ENCODE measurements around the gene HAO2.

The HAO2 gene

GRCh38 chr1:119368554-119368953 is at the start of gene HAO2:
TSS of gene HAO2 (plus strand) at chr1:119368785. CDS start at chr1:119381086, 12,301 bp downstream.
- H3K36me3 ChIP-seq (ENCODE audit: insufficient read depth, low read length): no peaks in the 10 kb centered on the region
- no peak within 1 kb of the TSS for H3K4me3 ChIP-seq (ENCODE audit: low read depth, low read length)
- H3K27ac ChIP-seq (ENCODE audit: low read depth, low read length): no peak within 1 kb of the TSS
- H3K79me2 ChIP-seq (ENCODE audit: control insufficient read depth, insufficient read depth, low read length, unreplicated experiment): no peaks in the 10 kb centered on the region
- no peak within 1 kb of the TSS for H2AFZ ChIP-seq (ENCODE audit: low read length, unreplicated experiment)
- peaks cover 17% of the 10 kb centered on the region for H3K4me1 ChIP-seq (ENCODE audit: control insufficient read depth, insufficient read depth, low read length, unreplicated experiment)
- peaks cover 17% of the 10 kb centered on the region for H3K27me3 ChIP-seq (ENCODE audit: insufficient read depth, low read length)

GRCh38 chr1:119320100-119320499 is 48.5 kb upstream of the HAO2 start:
- Histone ChIP-seq H3K4me3 (ENCODE audit: low read depth, low read length) (no peak overlapping the region), H2AFZ (ENCODE audit: low read length, unreplicated experiment) (no peak overlapping the region), H3K27ac (ENCODE audit: low read depth, low read length) (no peak overlapping the region), H3K4me1 (ENCODE audit: control insufficient read depth, insufficient read depth, low read length, unreplicated experiment) (no peaks in the 10 kb centered on the region), H3K36me3 (ENCODE audit: insufficient read depth, low read length) (no peaks in the 10 kb centered on the region), H3K27me3 (ENCODE audit: insufficient read depth, low read length) (no peaks in the 10 kb centered on the region), H3K79me2 (ENCODE audit: control insufficient read depth, insufficient read depth, low read length, unreplicated experiment) (no peaks in the 10 kb centered on the region)

GRCh38 chr1:119321666-119322419 is 46.7 kb upstream of the HAO2 start:
- Histone ChIP-seq H3K36me3 (ENCODE audit: insufficient read depth, low read length) (no peaks in the 10 kb centered on the region), H3K79me2 (ENCODE audit: control insufficient read depth, insufficient read depth, low read length, unreplicated experiment) (no peaks in the 10 kb centered on the region), H2AFZ (ENCODE audit: low read length, unreplicated experiment) (no peak overlapping the region), H3K4me3 (ENCODE audit: low read depth, low read length) (no peak overlapping the region), H3K4me1 (ENCODE audit: control insufficient read depth, insufficient read depth, low read length, unreplicated experiment) (no peaks in the 10 kb centered on the region), H3K27me3 (ENCODE audit: insufficient read depth, low read length) (0 out of 2 replicates have a peak, but pooled peaks cover 3% of the 10 kb centered on the region), H3K27ac (ENCODE audit: low read depth, low read length) (no peak overlapping the region)

GRCh38 chr1:119323216-119323982 is 45.2 kb upstream of the HAO2 start:
- no peak overlapping the region for H3K27ac ChIP-seq (ENCODE audit: low read depth, low read length)
- no peaks in the 10 kb centered on the region for H3K79me2 ChIP-seq (ENCODE audit: control insufficient read depth, insufficient read depth, low read length, unreplicated experiment)
- H2AFZ ChIP-seq (ENCODE audit: low read length, unreplicated experiment): no peak overlapping the region
- no peak overlapping the region for H3K4me3 ChIP-seq (ENCODE audit: low read depth, low read length)
- no peaks in the 10 kb centered on the region for H3K36me3 ChIP-seq (ENCODE audit: insufficient read depth, low read length)
- 0 out of 2 replicates have a peak, but pooled peaks cover 3% of the 10 kb centered on the region for H3K27me3 ChIP-seq (ENCODE audit: insufficient read depth, low read length)
- no peaks in the 10 kb centered on the region for H3K4me1 ChIP-seq (ENCODE audit: control insufficient read depth, insufficient read depth, low read length, unreplicated experiment)

GRCh38 chr1:119324198-119324597 is 44.4 kb upstream of the HAO2 start:
- Histone ChIP-seq H3K79me2 (ENCODE audit: control insufficient read depth, insufficient read depth, low read length, unreplicated experiment) (no peaks in the 10 kb centered on the region), H2AFZ (ENCODE audit: low read length, unreplicated experiment) (no peak overlapping the region), H3K4me1 (ENCODE audit: control insufficient read depth, insufficient read depth, low read length, unreplicated experiment) (no peaks in the 10 kb centered on the region), H3K27me3 (ENCODE audit: insufficient read depth, low read length) (0 out of 2 replicates have a peak, but pooled peaks cover 3% of the 10 kb centered on the region), H3K36me3 (ENCODE audit: insufficient read depth, low read length) (no peaks in the 10 kb centered on the region), H3K27ac (ENCODE audit: low read depth, low read length) (no peak overlapping the region), H3K4me3 (ENCODE audit: low read depth, low read length) (no peak overlapping the region)

GRCh38 chr1:119326251-119326650 is 42.3 kb upstream of the HAO2 start:
- H2AFZ ChIP-seq (ENCODE audit: low read length, unreplicated experiment): no peak overlapping the region
- H3K4me1 ChIP-seq (ENCODE audit: control insufficient read depth, insufficient read depth, low read length, unreplicated experiment): no peaks in the 10 kb centered on the region
- H3K79me2 ChIP-seq (ENCODE audit: control insufficient read depth, insufficient read depth, low read length, unreplicated experiment): no peaks in the 10 kb centered on the region
- 0 out of 2 replicates have a peak, but pooled peaks cover 3% of the 10 kb centered on the region for H3K27me3 ChIP-seq (ENCODE audit: insufficient read depth, low read length)
- no peak overlapping the region for H3K4me3 ChIP-seq (ENCODE audit: low read depth, low read length)
- no peak overlapping the region for H3K27ac ChIP-seq (ENCODE audit: low read depth, low read length)
- no peaks in the 10 kb centered on the region for H3K36me3 ChIP-seq (ENCODE audit: insufficient read depth, low read length)

- H2AFZ ChIP-seq (ENCODE audit: low read length, unreplicated experiment): no peak overlapping the region
- H3K79me2 ChIP-seq (ENCODE audit: control insufficient read depth, insufficient read depth, low read length, unreplicated experiment): no peaks in the 10 kb centered on the region
- no peak overlapping the region; the same call in 1 of the 2 replicates for H3K4me3 ChIP-seq (ENCODE audit: low read depth, low read length)
- no peaks in the 10 kb centered on the region for H3K4me1 ChIP-seq (ENCODE audit: control insufficient read depth, insufficient read depth, low read length, unreplicated experiment)
- H3K27ac ChIP-seq (ENCODE audit: low read depth, low read length): no peak overlapping the region
- H3K27me3 ChIP-seq (ENCODE audit: insufficient read depth, low read length): 0 out of 2 replicates have a peak, but pooled peaks cover 3% of the 10 kb centered on the region
- no peaks in the 10 kb centered on the region for H3K36me3 ChIP-seq (ENCODE audit: insufficient read depth, low read length)
Measured at GRCh38 chr1:119327094-119327449, 41.5 kb upstream of the HAO2 start.

- peak overlapping the region; percentile 33; the same call in 1 of the 2 replicates for H3K4me3 ChIP-seq (ENCODE audit: low read depth, low read length)
Measured at GRCh38 chr1:119327450-119328155, 41.0 kb upstream of the HAO2 start.

GRCh38 chr1:119329541-119330461 is 38.8 kb upstream of the HAO2 start:
- Histone ChIP-seq H3K4me1 (ENCODE audit: control insufficient read depth, insufficient read depth, low read length, unreplicated experiment) (no peaks in the 10 kb centered on the region), H3K79me2 (ENCODE audit: control insufficient read depth, insufficient read depth, low read length, unreplicated experiment) (no peaks in the 10 kb centered on the region), H2AFZ (ENCODE audit: low read length, unreplicated experiment) (no peak overlapping the region)

More at GRCh38 chr1:119327450-119328155, 41.0 kb upstream of the HAO2 start:
- Histone ChIP-seq H3K27me3 (ENCODE audit: insufficient read depth, low read length) (0 out of 2 replicates have a peak, but pooled peaks cover 3% of the 10 kb centered on the region), H2AFZ (ENCODE audit: low read length, unreplicated experiment) (no peak overlapping the region), H3K27ac (ENCODE audit: low read depth, low read length) (no peak overlapping the region), H3K4me1 (ENCODE audit: control insufficient read depth, insufficient read depth, low read length, unreplicated experiment) (no peaks in the 10 kb centered on the region), H3K79me2 (ENCODE audit: control insufficient read depth, insufficient read depth, low read length, unreplicated experiment) (no peaks in the 10 kb centered on the region), H3K36me3 (ENCODE audit: insufficient read depth, low read length) (no peaks in the 10 kb centered on the region)

More at GRCh38 chr1:119329541-119330461, 38.8 kb upstream of the HAO2 start:
- no peak overlapping the region for H3K27ac ChIP-seq (ENCODE audit: low read depth, low read length)
- no peaks in the 10 kb centered on the region for H3K36me3 ChIP-seq (ENCODE audit: insufficient read depth, low read length)
- H3K27me3 ChIP-seq (ENCODE audit: insufficient read depth, low read length): 0 out of 2 replicates have a peak, but pooled peaks cover 3% of the 10 kb centered on the region
- no peak overlapping the region for H3K4me3 ChIP-seq (ENCODE audit: low read depth, low read length)
